ENCODE data around the gene ZNF160.

The ZNF160 gene

GRCh38 chr19:53094754-53095575 lies 8.3 kb downstream of the ZNF160 start:
- TF ChIP-seq POLR2AphosphoS5 (IDR thresholded peaks at IDR 0.05; ENCODE audit: borderline replicate concordance, low read depth, low read length) (no peak), EZH2 (IDR thresholded peaks at IDR 0.05) (no peak), FOXP2 (optimal IDR thresholded peaks at IDR 0.05; ENCODE audit: control extremely low read depth, extremely low read length, insufficient read depth) (no peak)
- H3K9me3 ChIP-seq (ENCODE audit: low read depth, low read length) = no peaks in the 10 kb centered on the region
- H3K9ac ChIP-seq (ENCODE audit: insufficient read length) = no peak overlapping the region
- no peak overlapping the region for H3K27ac ChIP-seq
- DNase-seq (ENCODE audit: low read depth, low spot score) = no peak
- no peak overlapping the region for H3K4me3 ChIP-seq
- H3K36me3 ChIP-seq (ENCODE audit: insufficient read depth, low read length) = peaks cover 45% of the 10 kb centered on the region

GRCh38 chr19:53092723-53093122 lies 10.5 kb downstream of the ZNF160 start:
- H3K27ac ChIP-seq = no peak overlapping the region
- TF ChIP-seq POLR2AphosphoS5 (IDR thresholded peaks at IDR 0.05; ENCODE audit: borderline replicate concordance, low read depth, low read length) (no peak), EZH2 (IDR thresholded peaks at IDR 0.05) (no peak), FOXP2 (optimal IDR thresholded peaks at IDR 0.05; ENCODE audit: control extremely low read depth, extremely low read length, insufficient read depth) (no peak)
- DNase-seq (ENCODE audit: low read depth, low spot score) = no peak
- H3K36me3 ChIP-seq (ENCODE audit: insufficient read depth, low read length) = peaks cover 40% of the 10 kb centered on the region
- no peaks in the 10 kb centered on the region for H3K9me3 ChIP-seq (ENCODE audit: low read depth, low read length)
- no peak overlapping the region for H3K4me3 ChIP-seq
- H3K9ac ChIP-seq (ENCODE audit: insufficient read length) = no peak overlapping the region

DNA sequence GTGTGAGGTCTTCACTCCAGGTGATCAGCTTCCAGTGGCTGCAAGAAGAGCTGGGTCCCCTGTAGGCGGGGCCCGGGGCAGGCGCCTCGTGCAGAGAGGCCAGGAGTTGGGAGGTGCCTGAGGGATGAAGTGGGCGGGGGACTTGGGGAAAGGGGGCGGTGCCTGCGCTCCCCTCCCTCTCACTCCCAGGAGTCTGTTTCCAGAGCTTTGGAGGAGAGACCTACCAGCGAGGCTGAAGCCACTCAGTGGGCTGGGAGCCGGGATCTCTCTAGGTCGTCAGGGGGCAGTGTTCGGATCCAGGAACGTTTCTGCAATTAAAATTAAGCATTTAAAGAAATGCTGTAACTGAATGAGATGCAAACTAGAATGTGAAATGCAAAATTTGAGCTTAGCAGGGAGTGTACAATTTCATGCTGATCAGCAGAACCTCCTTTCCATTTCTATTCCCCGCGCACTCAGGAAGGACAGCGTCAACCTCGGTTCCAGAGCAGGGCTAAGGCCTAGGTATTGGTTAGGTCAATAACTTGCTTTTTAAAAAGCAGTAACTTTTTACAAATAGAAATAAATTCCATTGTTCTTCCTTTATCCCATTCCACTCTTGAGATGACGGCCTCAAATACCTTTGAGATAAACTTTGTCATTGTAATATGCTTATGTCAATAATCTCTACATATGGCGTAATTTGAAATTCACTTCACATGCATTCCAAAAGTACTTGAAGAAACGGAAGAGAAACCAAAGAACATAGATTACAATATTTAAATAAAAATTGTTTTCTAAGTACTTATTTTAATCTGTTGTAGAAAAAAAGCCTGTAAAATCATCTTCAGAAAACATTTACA lies 11.6 kb downstream of the ZNF160 start:
- Histone ChIP-seq H3K36me3 (ENCODE audit: insufficient read depth, low read length) (peaks cover 38% of the 10 kb centered on the region), H3K9me3 (ENCODE audit: low read depth, low read length) (no peaks in the 10 kb centered on the region), H3K9ac (ENCODE audit: insufficient read length) (no peak overlapping the region), H3K27ac (no peak overlapping the region), H3K4me3 (no peak overlapping the region)
- TF ChIP-seq FOXP2 (optimal IDR thresholded peaks at IDR 0.05; ENCODE audit: control extremely low read depth, extremely low read length, insufficient read depth) (no peak), EZH2 (IDR thresholded peaks at IDR 0.05) (no peak), POLR2AphosphoS5 (IDR thresholded peaks at IDR 0.05; ENCODE audit: borderline replicate concordance, low read depth, low read length) (no peak)
- no peak for DNase-seq (ENCODE audit: low read depth, low spot score)

- no peak for TF ChIP-seq EZH2 (IDR thresholded peaks at IDR 0.05)
- TF ChIP-seq POLR2AphosphoS5 (IDR thresholded peaks at IDR 0.05; ENCODE audit: borderline replicate concordance, low read depth, low read length) = no peak
- no peak for TF ChIP-seq FOXP2 (optimal IDR thresholded peaks at IDR 0.05; ENCODE audit: control extremely low read depth, extremely low read length, insufficient read depth)
- peaks cover 58% of the 10 kb centered on the region for H3K36me3 ChIP-seq (ENCODE audit: insufficient read depth, low read length)
- H3K9me3 ChIP-seq (ENCODE audit: low read depth, low read length) = no peaks in the 10 kb centered on the region
- H3K27ac ChIP-seq = no peak overlapping the region
- H3K9ac ChIP-seq (ENCODE audit: insufficient read length) = no peak overlapping the region
- DNase-seq (ENCODE audit: low read depth, low spot score) = no peak
- H3K4me3 ChIP-seq = no peak overlapping the region
These were observed 15.1 kb downstream of the ZNF160 start for GRCh38 chr19:53088091-53088490.

- H3K4me3 ChIP-seq = no peak overlapping the region
- H3K9me3 ChIP-seq (ENCODE audit: low read depth, low read length) = peaks cover 5% of the 10 kb centered on the region; the same call in 1 of the 2 replicates
- TF ChIP-seq POLR2AphosphoS5 (IDR thresholded peaks at IDR 0.05; ENCODE audit: borderline replicate concordance, low read depth, low read length) = no peak
- TF ChIP-seq FOXP2 (optimal IDR thresholded peaks at IDR 0.05; ENCODE audit: control extremely low read depth, extremely low read length, insufficient read depth) = no peak
- no peak for TF ChIP-seq EZH2 (IDR thresholded peaks at IDR 0.05)
- no peak overlapping the region for H3K9ac ChIP-seq (ENCODE audit: insufficient read length)
- no peak overlapping the region for H3K27ac ChIP-seq
- H3K36me3 ChIP-seq (ENCODE audit: insufficient read depth, low read length) = peaks cover 54% of the 10 kb centered on the region
- DNase-seq (ENCODE audit: low read depth, low spot score) = no peak
These were observed 16.3 kb downstream of the ZNF160 start for GRCh38 chr19:53086949-53087348.

- H3K4me3 ChIP-seq = no peak overlapping the region
- H3K27ac ChIP-seq = no peak overlapping the region
- H3K9ac ChIP-seq (ENCODE audit: insufficient read length) = no peak overlapping the region
- H3K36me3 ChIP-seq (ENCODE audit: insufficient read depth, low read length) = peaks cover 41% of the 10 kb centered on the region
- TF ChIP-seq POLR2AphosphoS5 (IDR thresholded peaks at IDR 0.05; ENCODE audit: borderline replicate concordance, low read depth, low read length) (no peak), FOXP2 (optimal IDR thresholded peaks at IDR 0.05; ENCODE audit: control extremely low read depth, extremely low read length, insufficient read depth) (no peak), EZH2 (IDR thresholded peaks at IDR 0.05) (no peak)
- peaks cover 11% of the 10 kb centered on the region; the same call in 1 of the 2 replicates for H3K9me3 ChIP-seq (ENCODE audit: low read depth, low read length)
- no peak for DNase-seq (ENCODE audit: low read depth, low spot score)
These were observed 17.7 kb downstream of the ZNF160 start for GRCh38 chr19:53085496-53085895.

- TF ChIP-seq FOXP2 (optimal IDR thresholded peaks at IDR 0.05; ENCODE audit: control extremely low read depth, extremely low read length, insufficient read depth) (no peak), POLR2AphosphoS5 (IDR thresholded peaks at IDR 0.05; ENCODE audit: borderline replicate concordance, low read depth, low read length) (no peak), EZH2 (IDR thresholded peaks at IDR 0.05) (no peak)
- Histone ChIP-seq H3K36me3 (ENCODE audit: insufficient read depth, low read length) (peaks cover 32% of the 10 kb centered on the region), H3K27ac (no peak overlapping the region), H3K9me3 (ENCODE audit: low read depth, low read length) (peaks cover 14% of the 10 kb centered on the region; the same call in 1 of the 2 replicates), H3K4me3 (no peak overlapping the region), H3K9ac (ENCODE audit: insufficient read length) (no peak overlapping the region)
- no peak for DNase-seq (ENCODE audit: low read depth, low spot score)
These were observed 20.3 kb downstream of the ZNF160 start for GRCh38 chr19:53082929-53083328.

GRCh38 chr19:53079313-53079924 lies 23.8 kb downstream of the ZNF160 start:
- Histone ChIP-seq H3K9me3 (ENCODE audit: low read depth, low read length) (peaks cover 14% of the 10 kb centered on the region; the same call in 1 of the 2 replicates), H3K36me3 (ENCODE audit: insufficient read depth, low read length) (peaks cover 28% of the 10 kb centered on the region; the same call in 1 of the 2 replicates), H3K27ac (no peak overlapping the region), H3K4me3 (no peak overlapping the region), H3K9ac (ENCODE audit: insufficient read length) (no peak overlapping the region)
- no peak for DNase-seq (ENCODE audit: low read depth, low spot score)
- TF ChIP-seq POLR2AphosphoS5 (IDR thresholded peaks at IDR 0.05; ENCODE audit: borderline replicate concordance, low read depth, low read length) (no peak), EZH2 (IDR thresholded peaks at IDR 0.05) (no peak), FOXP2 (optimal IDR thresholded peaks at IDR 0.05; ENCODE audit: control extremely low read depth, extremely low read length, insufficient read depth) (no peak)

Measured in SK-N-MC (cell line).